ENCODE results near the gene ITGA8. TPM values are rescaled to one million over a fixed set of nuclear protein-coding genes. Genes with fewer than 3 reads are reported as not detected.

The ITGA8 gene
- total and polyA plus RNA-seq, 9 of the 15 experiments (the other 6 are each of a cell fraction or from before 2014, with no cell fraction given): 0.01 to 0.07 (median 0.04) TPM; not detected in 5

DNA sequence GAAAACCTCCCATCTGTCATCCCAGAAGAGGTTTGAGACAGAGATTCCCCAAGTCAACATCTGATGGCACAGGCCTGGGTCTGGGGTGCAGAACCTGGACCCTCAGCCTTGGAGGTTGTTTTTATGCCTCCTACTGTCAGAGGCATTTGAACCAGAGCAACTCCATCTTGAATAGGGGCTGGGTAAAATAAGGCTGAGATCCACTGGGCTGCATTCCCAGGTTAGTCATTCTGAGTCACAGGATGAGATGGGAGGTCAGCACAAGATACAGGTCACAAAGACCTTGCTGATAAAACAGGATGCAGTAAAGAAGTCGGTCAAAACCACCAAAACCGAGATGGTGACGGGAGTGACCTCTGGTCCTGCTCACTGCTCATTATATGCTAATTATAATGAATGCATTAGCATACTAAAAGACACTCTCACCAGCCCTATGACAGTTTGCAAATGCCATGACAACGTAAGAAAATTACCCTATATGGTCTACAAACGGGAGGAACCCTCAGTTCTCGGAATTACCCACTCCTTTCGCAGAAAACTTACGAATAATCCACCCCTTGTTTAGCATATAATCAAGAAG, 92.0 kb downstream of the ITGA8 start (continued):
- TF ChIP-seq, protein P1, sequence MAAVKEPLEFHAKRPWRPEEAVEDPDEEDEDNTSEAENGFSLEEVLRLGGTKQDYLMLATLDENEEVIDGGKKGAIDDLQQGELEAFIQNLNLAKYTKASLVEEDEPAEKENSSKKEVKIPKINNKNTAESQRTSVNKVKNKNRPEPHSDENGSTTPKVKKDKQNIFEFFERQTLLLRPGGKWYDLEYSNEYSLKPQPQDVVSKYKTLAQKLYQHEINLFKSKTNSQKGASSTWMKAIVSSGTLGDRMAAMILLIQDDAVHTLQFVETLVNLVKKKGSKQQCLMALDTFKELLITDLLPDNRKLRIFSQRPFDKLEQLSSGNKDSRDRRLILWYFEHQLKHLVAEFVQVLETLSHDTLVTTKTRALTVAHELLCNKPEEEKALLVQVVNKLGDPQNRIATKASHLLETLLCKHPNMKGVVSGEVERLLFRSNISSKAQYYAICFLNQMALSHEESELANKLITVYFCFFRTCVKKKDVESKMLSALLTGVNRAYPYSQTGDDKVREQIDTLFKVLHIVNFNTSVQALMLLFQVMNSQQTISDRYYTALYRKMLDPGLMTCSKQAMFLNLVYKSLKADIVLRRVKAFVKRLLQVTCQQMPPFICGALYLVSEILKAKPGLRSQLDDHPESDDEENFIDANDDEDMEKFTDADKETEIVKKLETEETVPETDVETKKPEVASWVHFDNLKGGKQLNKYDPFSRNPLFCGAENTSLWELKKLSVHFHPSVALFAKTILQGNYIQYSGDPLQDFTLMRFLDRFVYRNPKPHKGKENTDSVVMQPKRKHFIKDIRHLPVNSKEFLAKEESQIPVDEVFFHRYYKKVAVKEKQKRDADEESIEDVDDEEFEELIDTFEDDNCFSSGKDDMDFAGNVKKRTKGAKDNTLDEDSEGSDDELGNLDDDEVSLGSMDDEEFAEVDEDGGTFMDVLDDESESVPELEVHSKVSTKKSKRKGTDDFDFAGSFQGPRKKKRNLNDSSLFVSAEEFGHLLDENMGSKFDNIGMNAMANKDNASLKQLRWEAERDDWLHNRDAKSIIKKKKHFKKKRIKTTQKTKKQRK (IDR thresholded peaks at IDR 0.05; ENCODE audit: borderline replicate concordance, low read depth, low read length): no peak
- TF ChIP-seq SMC3 (conservative IDR thresholded peaks at IDR 0.05; ENCODE audit: insufficient read depth, low read depth, low read length) (no peak), ZNF75A (CRISPR knock-in tag; IDR thresholded peaks at IDR 0.05) (peak; percentile 87), ZKSCAN8 (CRISPR knock-in tag; IDR thresholded peaks at IDR 0.05) (peak; percentile 93), ZSCAN32 (CRISPR knock-in tag; IDR thresholded peaks at IDR 0.05) (peak; percentile 96), ELF2 (CRISPR knock-in tag; IDR thresholded peaks at IDR 0.05) (peak; percentile 69), ASH1L (IDR thresholded peaks at IDR 0.05; ENCODE audit: borderline replicate concordance, low read depth, partially characterized antibody) (no peak), BCL6 (CRISPR knock-in tag; IDR thresholded peaks at IDR 0.05) (peak; percentile 94), ZNF174 (CRISPR knock-in tag; IDR thresholded peaks at IDR 0.05) (peak; percentile 86)
- TF ChIP-seq, protein P2, sequence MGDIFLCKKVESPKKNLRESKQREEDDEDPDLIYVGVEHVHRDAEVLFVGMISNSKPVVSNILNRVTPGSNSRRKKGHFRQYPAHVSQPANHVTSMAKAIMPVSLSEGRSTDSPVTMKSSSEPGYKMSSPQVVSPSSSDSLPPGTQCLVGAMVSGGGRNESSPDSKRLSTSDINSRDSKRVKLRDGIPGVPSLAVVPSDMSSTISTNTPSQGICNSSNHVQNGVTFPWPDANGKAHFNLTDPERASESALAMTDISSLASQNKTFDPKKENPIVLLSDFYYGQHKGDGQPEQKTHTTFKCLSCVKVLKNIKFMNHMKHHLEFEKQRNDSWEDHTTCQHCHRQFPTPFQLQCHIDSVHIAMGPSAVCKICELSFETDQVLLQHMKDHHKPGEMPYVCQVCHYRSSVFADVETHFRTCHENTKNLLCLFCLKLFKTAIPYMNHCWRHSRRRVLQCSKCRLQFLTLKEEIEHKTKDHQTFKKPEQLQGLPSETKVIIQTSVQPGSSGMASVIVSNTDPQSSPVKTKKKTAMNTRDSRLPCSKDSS (IDR thresholded peaks at IDR 0.05; ENCODE audit: low read depth, partially characterized antibody): no peak
- TF ChIP-seq, protein P3, sequence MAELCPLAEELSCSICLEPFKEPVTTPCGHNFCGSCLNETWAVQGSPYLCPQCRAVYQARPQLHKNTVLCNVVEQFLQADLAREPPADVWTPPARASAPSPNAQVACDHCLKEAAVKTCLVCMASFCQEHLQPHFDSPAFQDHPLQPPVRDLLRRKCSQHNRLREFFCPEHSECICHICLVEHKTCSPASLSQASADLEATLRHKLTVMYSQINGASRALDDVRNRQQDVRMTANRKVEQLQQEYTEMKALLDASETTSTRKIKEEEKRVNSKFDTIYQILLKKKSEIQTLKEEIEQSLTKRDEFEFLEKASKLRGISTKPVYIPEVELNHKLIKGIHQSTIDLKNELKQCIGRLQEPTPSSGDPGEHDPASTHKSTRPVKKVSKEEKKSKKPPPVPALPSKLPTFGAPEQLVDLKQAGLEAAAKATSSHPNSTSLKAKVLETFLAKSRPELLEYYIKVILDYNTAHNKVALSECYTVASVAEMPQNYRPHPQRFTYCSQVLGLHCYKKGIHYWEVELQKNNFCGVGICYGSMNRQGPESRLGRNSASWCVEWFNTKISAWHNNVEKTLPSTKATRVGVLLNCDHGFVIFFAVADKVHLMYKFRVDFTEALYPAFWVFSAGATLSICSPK (IDR thresholded peaks at IDR 0.05; ENCODE audit: borderline replicate concordance): no peak
- TF ChIP-seq, protein P4, sequence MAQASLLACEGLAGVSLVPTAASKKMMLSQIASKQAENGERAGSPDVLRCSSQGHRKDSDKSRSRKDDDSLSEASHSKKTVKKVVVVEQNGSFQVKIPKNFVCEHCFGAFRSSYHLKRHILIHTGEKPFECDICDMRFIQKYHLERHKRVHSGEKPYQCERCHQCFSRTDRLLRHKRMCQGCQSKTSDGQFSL (CRISPR knock-in tag; IDR thresholded peaks at IDR 0.05): no peak
- TF ChIP-seq, protein P4 (tag; IDR thresholded peaks at IDR 0.05): 0 out of 4 replicates have a peak, but pooled peaks of 1 of the 2 experiments have one; percentile 56
- TF ChIP-seq, protein P5, sequence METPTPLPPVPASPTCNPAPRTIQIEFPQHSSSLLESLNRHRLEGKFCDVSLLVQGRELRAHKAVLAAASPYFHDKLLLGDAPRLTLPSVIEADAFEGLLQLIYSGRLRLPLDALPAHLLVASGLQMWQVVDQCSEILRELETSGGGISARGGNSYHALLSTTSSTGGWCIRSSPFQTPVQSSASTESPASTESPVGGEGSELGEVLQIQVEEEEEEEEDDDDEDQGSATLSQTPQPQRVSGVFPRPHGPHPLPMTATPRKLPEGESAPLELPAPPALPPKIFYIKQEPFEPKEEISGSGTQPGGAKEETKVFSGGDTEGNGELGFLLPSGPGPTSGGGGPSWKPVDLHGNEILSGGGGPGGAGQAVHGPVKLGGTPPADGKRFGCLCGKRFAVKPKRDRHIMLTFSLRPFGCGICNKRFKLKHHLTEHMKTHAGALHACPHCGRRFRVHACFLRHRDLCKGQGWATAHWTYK (CRISPR knock-in tag; IDR thresholded peaks at IDR 0.05): peak; percentile 98
- TF ChIP-seq, protein P6, sequence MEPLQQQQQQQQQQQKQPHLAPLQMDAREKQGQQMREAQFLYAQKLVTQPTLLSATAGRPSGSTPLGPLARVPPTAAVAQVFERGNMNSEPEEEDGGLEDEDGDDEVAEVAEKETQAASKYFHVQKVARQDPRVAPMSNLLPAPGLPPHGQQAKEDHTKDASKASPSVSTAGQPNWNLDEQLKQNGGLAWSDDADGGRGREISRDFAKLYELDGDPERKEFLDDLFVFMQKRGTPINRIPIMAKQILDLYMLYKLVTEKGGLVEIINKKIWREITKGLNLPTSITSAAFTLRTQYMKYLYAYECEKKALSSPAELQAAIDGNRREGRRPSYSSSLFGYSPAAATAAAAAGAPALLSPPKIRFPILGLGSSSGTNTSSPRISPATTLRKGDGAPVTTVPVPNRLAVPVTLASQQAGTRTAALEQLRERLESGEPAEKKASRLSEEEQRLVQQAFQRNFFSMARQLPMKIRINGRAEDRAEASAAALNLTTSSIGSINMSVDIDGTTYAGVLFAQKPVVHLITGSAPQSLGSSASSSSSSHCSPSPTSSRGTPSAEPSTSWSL (CRISPR knock-in tag; IDR thresholded peaks at IDR 0.05; ENCODE audit: borderline replicate concordance): peak; percentile 90; the same call in 1 of the 2 replicates
